DND-41 (cell line): Measurements from ENCODE around the gene NFASC.

Source experiments
- EZH2 ChIP-seq: IDR thresholded peaks from 3 replicates; pipeline ENCODE4 v1.6.1; 2012; ENCODE audit warnings: borderline replicate concordance, low read depth, mild to moderate bottlenecking, moderate library complexity, low read length, inconsistent platforms; ENCODE audit not compliant: severe bottlenecking
- TF ChIP-seq, protein P1 (sequence below): IDR thresholded peaks from 2 replicates; pipeline ENCODE4 v1.5.1; 2012; ENCODE audit warnings: borderline replicate concordance, low read length, moderate library complexity, mild to moderate bottlenecking; ENCODE audit not compliant: poor library complexity, severe bottlenecking; ENCODE audit errors: extremely low read depth

DNA sequence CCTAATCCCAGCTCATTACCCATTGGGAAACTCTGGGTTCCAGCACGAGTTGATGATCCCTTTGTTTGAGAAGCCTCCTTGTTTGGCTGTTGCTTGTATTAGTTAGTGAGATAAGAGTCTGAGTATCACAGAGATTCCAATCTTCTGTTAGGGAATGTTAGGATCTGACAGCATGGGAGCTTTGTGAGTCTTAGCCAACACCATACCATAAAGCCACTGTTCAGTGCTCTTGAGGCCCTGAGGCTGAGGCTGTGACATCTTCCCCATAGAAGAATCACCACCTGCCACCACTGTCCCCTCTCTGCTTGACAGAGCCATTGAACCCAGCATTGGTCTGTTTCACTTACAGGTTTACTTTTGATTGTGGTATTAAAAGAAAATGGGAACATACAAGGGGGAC is 29.3 kb upstream of the NFASC start:
- no peak for TF ChIP-seq EZH2
- TF ChIP-seq, protein P1, sequence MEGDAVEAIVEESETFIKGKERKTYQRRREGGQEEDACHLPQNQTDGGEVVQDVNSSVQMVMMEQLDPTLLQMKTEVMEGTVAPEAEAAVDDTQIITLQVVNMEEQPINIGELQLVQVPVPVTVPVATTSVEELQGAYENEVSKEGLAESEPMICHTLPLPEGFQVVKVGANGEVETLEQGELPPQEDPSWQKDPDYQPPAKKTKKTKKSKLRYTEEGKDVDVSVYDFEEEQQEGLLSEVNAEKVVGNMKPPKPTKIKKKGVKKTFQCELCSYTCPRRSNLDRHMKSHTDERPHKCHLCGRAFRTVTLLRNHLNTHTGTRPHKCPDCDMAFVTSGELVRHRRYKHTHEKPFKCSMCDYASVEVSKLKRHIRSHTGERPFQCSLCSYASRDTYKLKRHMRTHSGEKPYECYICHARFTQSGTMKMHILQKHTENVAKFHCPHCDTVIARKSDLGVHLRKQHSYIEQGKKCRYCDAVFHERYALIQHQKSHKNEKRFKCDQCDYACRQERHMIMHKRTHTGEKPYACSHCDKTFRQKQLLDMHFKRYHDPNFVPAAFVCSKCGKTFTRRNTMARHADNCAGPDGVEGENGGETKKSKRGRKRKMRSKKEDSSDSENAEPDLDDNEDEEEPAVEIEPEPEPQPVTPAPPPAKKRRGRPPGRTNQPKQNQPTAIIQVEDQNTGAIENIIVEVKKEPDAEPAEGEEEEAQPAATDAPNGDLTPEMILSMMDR = no peak
